Glomerular visceral epithelial cell (primary cell): ENCODE data around the gene JAK2.

Experiments used
- DNase-seq: peaks from one replicate; pipeline ENCODE4 v3.0.0-alpha.2; 2016; ENCODE audit errors: extremely low spot score

JAK2 gene

DNA sequence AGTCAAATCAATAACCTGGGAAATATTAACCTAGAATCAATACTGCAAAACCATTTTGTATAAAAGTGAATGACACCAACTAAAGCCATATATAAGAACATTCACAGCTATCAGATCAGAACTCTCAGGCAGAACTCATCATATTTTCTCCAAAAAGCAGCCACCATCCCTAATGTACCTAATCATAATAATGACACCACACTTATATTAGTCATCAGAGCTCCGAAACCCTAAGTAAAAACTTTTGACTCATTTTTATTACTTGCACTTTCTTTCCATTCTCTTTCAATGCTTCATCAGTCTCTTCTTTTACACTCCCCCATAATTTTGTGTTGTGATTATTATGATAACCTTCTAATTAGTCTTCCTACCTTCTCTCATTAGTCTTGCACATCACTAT lies 155.1 kb downstream of the JAK2 start:
- DNase-seq = no peak

DNA sequence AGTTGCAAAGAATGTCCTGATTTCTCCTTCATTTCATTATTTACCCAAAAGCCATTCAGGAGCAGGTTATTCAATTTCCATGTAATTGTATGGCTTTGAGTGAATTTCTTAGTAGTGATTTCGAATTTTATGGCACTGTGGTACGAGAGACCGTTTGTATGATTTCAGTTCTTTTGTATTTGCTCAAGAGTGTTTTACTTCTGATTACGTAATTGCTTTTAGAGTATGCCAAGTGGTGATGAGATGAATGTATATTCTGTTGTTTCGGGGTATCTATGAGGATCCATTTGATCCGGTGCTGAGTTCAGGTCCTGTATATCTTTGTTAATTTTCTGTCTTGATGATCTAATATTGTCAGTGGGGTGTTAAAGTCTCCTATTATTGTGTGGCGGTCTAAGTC lies 159.1 kb downstream of the JAK2 start:
- no peak for DNase-seq

DNA sequence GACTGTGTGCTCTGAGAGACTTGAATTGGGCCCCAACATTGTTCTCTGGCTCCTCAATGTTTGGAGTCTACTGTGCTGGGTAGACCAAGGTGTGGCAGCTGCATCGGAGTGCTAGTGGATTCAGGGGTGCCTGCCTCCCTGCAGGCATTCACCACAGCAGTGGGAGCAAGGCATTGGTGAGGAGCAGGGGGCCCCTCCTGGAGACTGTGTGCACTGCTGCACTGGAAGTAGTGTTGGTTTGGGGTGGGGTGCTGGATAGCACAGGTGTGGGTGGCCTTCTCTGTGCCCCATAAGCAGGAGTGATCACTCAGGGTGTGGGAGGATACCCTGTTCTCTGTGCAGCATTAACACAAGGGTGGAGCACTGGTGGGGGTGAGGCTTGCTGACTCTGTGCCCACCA lies 161.2 kb downstream of the JAK2 start:
- no peak for DNase-seq
